ENCODE measurements around the gene TRAPPC2L. TPM values are rescaled to one million over a fixed set of nuclear protein-coding genes. Genes with fewer than 3 reads are reported as not detected.

The TRAPPC2L gene
- polyA plus RNA-seq, 1 donor from 2014 or later, result 86.1 TPM

DNA sequence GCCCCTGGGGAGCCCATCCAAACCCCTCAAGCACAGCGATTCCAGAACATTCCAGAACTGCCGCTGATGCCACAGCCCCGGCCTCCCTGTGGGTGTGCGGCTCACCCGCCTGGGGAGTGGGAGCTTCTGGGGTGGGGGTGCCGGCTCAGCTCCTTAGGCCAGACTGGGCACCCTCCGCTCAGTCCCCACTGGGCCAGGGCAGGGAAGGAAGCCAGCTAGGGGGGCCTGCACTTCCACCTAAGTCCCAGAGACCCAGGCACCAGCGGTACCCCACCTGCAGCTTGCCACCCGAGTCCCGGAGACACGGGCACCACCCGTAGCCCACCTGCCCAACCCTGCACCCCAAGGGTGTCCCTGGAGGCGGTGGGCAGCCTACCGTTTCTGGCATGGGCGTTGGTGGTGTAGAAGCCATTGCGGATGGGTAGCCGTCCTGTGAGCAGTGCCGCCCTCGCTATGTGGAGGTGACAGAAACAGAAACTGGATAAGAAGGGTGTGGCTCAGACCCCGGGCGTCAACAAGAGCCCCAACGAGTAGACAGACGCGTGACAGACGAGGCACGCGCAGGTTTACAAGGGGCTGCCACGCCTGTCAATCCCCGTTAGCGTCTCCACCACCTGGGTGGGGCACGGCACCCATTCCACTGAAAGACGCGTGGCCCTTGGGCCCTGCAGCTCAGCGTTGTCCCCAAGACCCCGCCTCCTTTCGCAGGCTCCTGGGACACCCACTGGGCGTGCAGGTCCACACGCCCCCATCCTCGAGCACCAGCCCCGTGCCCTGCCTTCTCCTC lies 15.2 kb upstream of the TRAPPC2L start:
- Mint-ChIP-seq H3K27me3 (no peaks in the 10 kb centered on the region), H3K36me3 (peaks cover 12% of the 10 kb centered on the region), H3K9me3 (no peaks in the 10 kb centered on the region), H3K4me1 (peaks cover 0 to 7% (median 0%) of the 10 kb centered on the region in 3 donors), H3K4me3 (peak overlapping the region in 1 of 4 donors; percentile 63), H3K27ac (no peak overlapping the region)

DNA sequence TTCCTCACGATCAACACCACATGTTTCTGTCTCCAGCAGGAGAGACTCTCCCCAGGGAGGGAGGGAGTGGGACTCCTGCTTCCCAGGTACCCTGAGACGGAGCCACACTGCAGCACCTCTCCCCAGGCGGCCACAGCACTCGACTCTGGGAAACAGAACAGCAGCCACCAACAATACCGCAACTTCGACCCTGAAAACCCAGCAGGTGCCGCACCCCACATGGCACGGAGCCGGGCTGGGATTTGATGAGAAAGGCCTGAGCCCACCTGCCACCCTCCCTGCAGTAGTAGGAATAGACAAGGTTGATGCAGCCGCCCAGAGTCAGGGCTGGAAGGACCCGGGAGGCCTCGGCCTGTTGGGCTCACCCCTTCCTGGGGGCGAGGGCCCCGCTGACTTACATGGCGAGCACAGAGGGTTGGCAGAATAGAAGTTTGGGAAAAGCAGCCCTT lies 14.6 kb upstream of the TRAPPC2L start:
- Mint-ChIP-seq H3K27ac (no peak overlapping the region), H3K4me3 (peak overlapping the region in 1 of 4 donors; percentile 63), H3K9me3 (no peaks in the 10 kb centered on the region), H3K27me3 (no peaks in the 10 kb centered on the region), H3K36me3 (peaks cover 12% of the 10 kb centered on the region), H3K4me1 (peaks cover 0 to 7% (median 0%) of the 10 kb centered on the region in 3 donors)

GRCh38 chr16:88842806-88843205 lies 14.1 kb upstream of the TRAPPC2L start:
- H3K27ac Mint-ChIP-seq, result no peak overlapping the region
- peaks cover 0 to 7% (median 0%) of the 10 kb centered on the region in 3 donors for H3K4me1 Mint-ChIP-seq
- H3K9me3 Mint-ChIP-seq, result no peaks in the 10 kb centered on the region

DNA sequence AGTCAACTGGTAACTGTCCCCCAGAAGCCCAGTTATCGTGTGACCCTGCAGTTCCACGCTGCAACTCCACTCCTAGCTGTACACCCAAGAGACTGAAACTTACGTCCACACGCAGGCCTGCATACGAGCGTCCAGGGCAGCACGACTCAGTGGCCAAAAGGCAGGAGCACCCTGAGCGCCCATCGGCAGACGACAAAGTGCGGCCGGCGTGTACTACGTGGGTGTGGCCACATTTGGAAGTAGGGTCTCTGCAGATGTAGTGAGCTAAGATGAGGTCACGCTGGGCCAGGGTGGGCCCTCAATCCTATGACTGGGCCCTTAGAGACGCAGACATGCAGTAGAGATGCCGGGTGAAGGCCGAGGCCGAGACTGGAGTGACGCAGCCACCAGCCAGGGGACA lies 13.7 kb upstream of the TRAPPC2L start:
- peaks cover 0 to 7% (median 0%) of the 10 kb centered on the region in 3 donors for H3K4me1 Mint-ChIP-seq
- H3K9me3 Mint-ChIP-seq, result no peaks in the 10 kb centered on the region
- no peaks in the 10 kb centered on the region for H3K27me3 Mint-ChIP-seq
- H3K27ac Mint-ChIP-seq, result no peak overlapping the region
- peak overlapping the region in 2 of 4 donors; percentile 37 to 63 for H3K4me3 Mint-ChIP-seq
- peaks cover 12% of the 10 kb centered on the region for H3K36me3 Mint-ChIP-seq

More at GRCh38 chr16:88842806-88843205, 14.1 kb upstream of the TRAPPC2L start:
- H3K4me3 Mint-ChIP-seq, result peak overlapping the region in 2 of 4 donors; percentile 37 to 63
- H3K27me3 Mint-ChIP-seq, result no peaks in the 10 kb centered on the region
- H3K36me3 Mint-ChIP-seq, result peaks cover 12% of the 10 kb centered on the region

DNA sequence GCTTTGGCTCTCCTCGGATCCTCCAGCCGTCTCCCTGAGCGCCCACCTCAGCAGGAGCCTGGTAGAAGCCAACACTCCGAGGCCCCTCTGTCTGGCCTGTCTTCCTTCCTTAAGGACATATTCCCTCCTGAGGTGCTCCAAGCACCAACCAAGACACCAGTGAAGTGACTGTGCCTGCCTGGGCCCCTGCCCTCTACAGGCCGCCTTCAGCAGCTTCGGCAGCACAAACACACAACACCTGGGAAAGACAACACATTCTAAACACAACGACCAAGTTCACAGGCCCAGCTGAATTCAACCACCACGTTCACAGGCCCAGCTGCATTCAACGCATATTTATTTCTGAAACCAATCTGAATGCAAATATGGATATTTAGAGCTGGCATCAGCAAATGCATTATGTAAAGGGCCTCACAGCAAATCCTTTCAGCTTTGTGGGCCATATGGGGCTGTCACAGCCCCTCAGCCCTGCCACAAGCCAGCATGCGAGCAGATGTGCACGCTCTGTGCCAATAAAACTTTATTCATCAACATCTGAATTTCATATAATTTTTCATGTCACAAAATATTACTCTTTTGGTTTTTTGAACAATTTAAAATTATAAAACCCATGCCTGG lies 12.4 kb upstream of the TRAPPC2L start:
- Mint-ChIP-seq H3K36me3 (peaks cover 12% of the 10 kb centered on the region), H3K4me3 (no peak overlapping the region), H3K27me3 (no peaks in the 10 kb centered on the region), H3K27ac (no peak overlapping the region), H3K9me3 (no peaks in the 10 kb centered on the region), H3K4me1 (peaks cover 0 to 7% (median 0%) of the 10 kb centered on the region in 3 donors)

DNA sequence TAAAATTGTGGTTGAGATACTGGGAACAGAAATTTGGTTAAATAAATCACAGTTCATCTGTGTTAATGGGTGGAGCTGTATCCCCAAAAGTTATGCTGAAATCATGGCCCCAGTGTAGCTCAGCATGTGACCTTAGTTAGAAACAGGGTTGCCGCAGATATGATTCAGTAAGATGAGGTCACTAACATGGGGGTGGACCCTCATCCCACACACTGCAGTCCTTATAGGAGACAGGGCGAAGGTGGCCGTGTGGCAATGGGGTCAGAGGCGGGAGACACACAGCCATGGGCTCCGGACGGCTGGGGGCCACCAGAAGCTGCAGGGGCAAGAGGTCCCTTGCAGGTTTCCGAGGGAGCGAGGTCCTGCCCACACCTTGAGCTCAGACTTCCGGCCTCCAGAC lies 10.8 kb upstream of the TRAPPC2L start:
- H3K4me3 Mint-ChIP-seq, result no peak overlapping the region
- H3K27me3 Mint-ChIP-seq, result no peaks in the 10 kb centered on the region
- peak overlapping the region in 1 of 3 donors; percentile 25 for H3K27ac Mint-ChIP-seq
- H3K36me3 Mint-ChIP-seq, result peaks cover 6% of the 10 kb centered on the region
- no peaks in the 10 kb centered on the region for H3K9me3 Mint-ChIP-seq
- peaks cover 0 to 7% (median 0%) of the 10 kb centered on the region in 3 donors for H3K4me1 Mint-ChIP-seq

- peaks cover 0 to 4% (median 3%) of the 10 kb centered on the region in 3 donors for H3K4me1 Mint-ChIP-seq
- H3K36me3 Mint-ChIP-seq, result peaks cover 6% of the 10 kb centered on the region
- no peak overlapping the region for H3K27ac Mint-ChIP-seq
- no peaks in the 10 kb centered on the region for H3K9me3 Mint-ChIP-seq
- no peak overlapping the region for H3K4me3 Mint-ChIP-seq
- H3K27me3 Mint-ChIP-seq, result no peaks in the 10 kb centered on the region
Measured at GRCh38 chr16:88847654-88848053, 9.3 kb upstream of the TRAPPC2L start.

DNA sequence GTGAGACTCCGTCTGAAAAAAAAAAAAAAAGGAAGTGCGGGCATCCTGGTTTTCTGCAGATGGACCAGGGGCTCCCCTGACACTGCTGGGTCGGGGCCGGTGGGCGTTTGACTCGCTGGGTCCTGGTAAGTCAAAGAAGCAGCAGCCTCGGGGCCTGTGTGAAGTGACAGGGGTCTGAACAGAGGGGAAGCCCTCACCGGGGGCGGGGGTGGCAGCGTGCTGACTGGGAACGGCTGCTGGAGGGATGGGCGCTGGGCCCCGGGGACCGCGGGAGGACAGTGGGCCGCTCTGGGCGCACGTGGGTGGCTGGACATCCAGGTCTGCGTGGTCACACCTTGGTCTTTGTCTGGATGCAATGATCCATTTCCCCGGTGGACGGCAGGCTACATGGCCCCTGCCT lies 8.4 kb upstream of the TRAPPC2L start:
- Mint-ChIP-seq H3K36me3 (peaks cover 2% of the 10 kb centered on the region), H3K4me3 (no peak overlapping the region), H3K4me1 (peaks cover 0 to 4% (median 4%) of the 10 kb centered on the region in 3 donors), H3K9me3 (no peaks in the 10 kb centered on the region), H3K27me3 (no peaks in the 10 kb centered on the region), H3K27ac (no peak overlapping the region)

GRCh38 chr16:88850531-88851199 lies 6.3 kb upstream of the TRAPPC2L start:
- Mint-ChIP-seq H3K27me3 (no peaks in the 10 kb centered on the region), H3K36me3 (no peaks in the 10 kb centered on the region), H3K9me3 (no peaks in the 10 kb centered on the region), H3K4me1 (peaks cover 12 to 13% (median 12%) of the 10 kb centered on the region in 3 donors), H3K4me3 (no peak overlapping the region), H3K27ac (no peak overlapping the region)

GRCh38 chr16:88851616-88852015 lies 5.3 kb upstream of the TRAPPC2L start:
- H3K4me3 Mint-ChIP-seq, result no peak overlapping the region
- H3K27me3 Mint-ChIP-seq, result no peaks in the 10 kb centered on the region
- no peaks in the 10 kb centered on the region for H3K9me3 Mint-ChIP-seq
- H3K36me3 Mint-ChIP-seq, result no peaks in the 10 kb centered on the region
- H3K4me1 Mint-ChIP-seq, result peaks cover 12 to 15% (median 14%) of the 10 kb centered on the region in 3 donors
- H3K27ac Mint-ChIP-seq, result no peak overlapping the region

- Mint-ChIP-seq H3K27ac (no peak overlapping the region), H3K4me1 (peaks cover 18 to 23% (median 21%) of the 10 kb centered on the region in 3 donors), H3K27me3 (no peaks in the 10 kb centered on the region), H3K36me3 (no peaks in the 10 kb centered on the region), H3K4me3 (peak overlapping the region in 1 of 4 donors; percentile 38), H3K9me3 (no peaks in the 10 kb centered on the region)
Measured at GRCh38 chr16:88853325-88853941, 3.5 kb upstream of the TRAPPC2L start.

GRCh38 chr16:88854306-88855111 lies 2.4 kb upstream of the TRAPPC2L start:
- Mint-ChIP-seq H3K9me3 (no peaks in the 10 kb centered on the region), H3K36me3 (no peaks in the 10 kb centered on the region), H3K4me3 (peak overlapping the region in 3 of 4 donors; percentile 59 to 98 (median 90)), H3K4me1 (peaks cover 18 to 28% (median 25%) of the 10 kb centered on the region in 3 donors), H3K27me3 (no peaks in the 10 kb centered on the region), H3K27ac (peak overlapping the region; percentile 64 to 97 (median 78))

DNA sequence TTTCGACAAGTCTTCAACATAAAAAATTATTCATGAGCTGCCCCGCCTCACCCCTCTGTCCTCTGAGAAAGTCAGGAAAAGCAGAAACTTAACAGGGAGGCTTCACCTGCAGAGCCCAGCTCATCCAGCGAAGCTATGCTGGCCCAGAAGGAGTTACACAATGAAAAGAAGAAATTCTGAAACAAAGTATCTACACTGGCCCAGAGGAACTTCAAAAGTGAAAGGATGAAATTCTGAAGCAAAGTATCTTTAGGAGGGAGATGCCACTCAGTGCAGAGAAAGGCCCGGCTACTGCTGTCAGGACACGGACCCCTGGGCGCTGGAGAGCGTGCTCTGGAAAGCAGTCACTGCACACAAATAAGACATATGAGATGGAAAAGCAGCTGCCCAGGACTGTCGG lies 1.8 kb upstream of the TRAPPC2L start:
- peak overlapping the region; percentile 59 to 98 (median 82) for H3K4me3 Mint-ChIP-seq
- peak overlapping the region; percentile 64 to 97 (median 78) for H3K27ac Mint-ChIP-seq
- no peaks in the 10 kb centered on the region for H3K27me3 Mint-ChIP-seq
- peaks cover 18 to 30% (median 28%) of the 10 kb centered on the region in 3 donors for H3K4me1 Mint-ChIP-seq
- H3K9me3 Mint-ChIP-seq, result no peaks in the 10 kb centered on the region
- H3K36me3 Mint-ChIP-seq, result no peaks in the 10 kb centered on the region

DNA sequence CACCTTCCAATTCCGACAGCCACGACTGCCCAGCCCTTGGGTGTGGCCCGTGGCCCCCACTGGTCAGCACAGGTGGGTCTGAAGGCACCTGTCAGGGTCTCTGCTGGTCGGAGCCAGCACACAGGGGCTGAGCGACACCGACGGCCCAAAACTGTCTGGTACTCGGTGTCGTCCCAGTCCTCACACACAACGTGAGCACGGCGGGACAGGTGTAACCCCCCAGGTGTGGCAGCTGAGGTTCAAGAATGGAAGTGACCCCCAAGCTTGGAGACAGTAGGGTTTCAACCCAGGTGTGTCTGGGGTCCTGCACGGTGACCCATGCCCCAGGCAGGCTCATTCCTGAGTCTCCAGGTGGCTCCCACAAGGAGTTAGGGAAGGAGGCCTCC lies 1.2 kb upstream of the TRAPPC2L start:
- Mint-ChIP-seq H3K4me1 (peaks cover 18 to 30% (median 28%) of the 10 kb centered on the region in 3 donors), H3K27me3 (no peaks in the 10 kb centered on the region), H3K36me3 (no peaks in the 10 kb centered on the region), H3K9me3 (no peaks in the 10 kb centered on the region), H3K4me3 (peak overlapping the region; percentile 74 to 98 (median 91)), H3K27ac (peak overlapping the region in 2 of 3 donors; percentile 85 to 97)
